Lower lobe of right lung (tissue), 2 donors: ENCODE data around the gene ITPR1. TPM values are rescaled to one million over a fixed set of nuclear protein-coding genes. Genes with fewer than 3 reads are reported as not detected.

Experiments used
- ATAC-seq, 2 donors: fragments of 200-7000 bp; cut with Tn5 transposase; one replicate each; pipeline ENCODE4 v1.9.1; 2020 to 2022; ENCODE audit warnings: mild to moderate bottlenecking in 2 of 2, moderate library complexity in 2 of 2
- DNase-seq: peaks from one replicate; pipeline ENCODE4 v3.0.0-alpha.2; 2020
- H3K27ac ChIP-seq: fragments of 200-600 bp; one replicate; pipeline ENCODE4 v1.8.0; 2022
- H3K27me3 ChIP-seq: fragments of 200-600 bp; one replicate; pipeline ENCODE4 v1.8.0; 2022; ENCODE audit warnings: low read depth
- H3K36me3 ChIP-seq: fragments of 200-600 bp; one replicate; pipeline ENCODE4 v1.8.0; 2022; ENCODE audit warnings: mild to moderate bottlenecking
- H3K4me1 ChIP-seq: fragments of 200-600 bp; one replicate; pipeline ENCODE4 v1.8.0; 2022
- H3K4me3 ChIP-seq: fragments of 200-600 bp; one replicate; pipeline ENCODE4 v1.8.0; 2022; ENCODE audit warnings: mild to moderate bottlenecking
- H3K9me3 ChIP-seq: fragments of 200-600 bp; one replicate; pipeline ENCODE4 v1.8.0; 2022
- CTCF ChIP-seq: fragments of 200-600 bp; IDR thresholded peaks from one replicate; pipeline ENCODE4 v1.8.0; 2022; ENCODE audit warnings: antibody characterized with exemption, mild to moderate bottlenecking
- intact Hi-C: fragments of 100-400 bp; cut with DNase I; formaldehyde crosslinking; loops from one replicate; pipeline ENCODE4 v1.11.0; 2022
- total RNA-seq: library from RNA; stranded (reverse); fragmentation: NEBNext Ultra II Directional; extraction: Animal tissue kit (Norgen Biotek cat#: 25700); gene quantifications from one replicate; pipeline ENCODE4 v1.2.1, GENCODE V29; 2021
- donor health status: DM: no; HTN: yes; CAD: no; lungs with severe emphysema.

The ITPR1 gene
- total RNA-seq, 1 donor from 2014 or later: 69.1 TPM

- ATAC-seq (no peak), DNase-seq (no peak)
- Histone ChIP-seq H3K27me3 (no peaks in the 10 kb centered on the region), H3K4me1 (peaks cover 20% of the 10 kb centered on the region), H3K9me3 (no peaks in the 10 kb centered on the region), H3K27ac (no peak overlapping the region), H3K36me3 (no peaks in the 10 kb centered on the region), H3K4me3 (no peak overlapping the region)
- no peak for TF ChIP-seq CTCF
- intact Hi-C loops: no loop called here
Measured at GRCh38 chr3:4546346-4547178, 53.4 kb downstream of the ITPR1 start.

- Histone ChIP-seq H3K4me1 (peaks cover 26% of the 10 kb centered on the region), H3K27ac (peak overlapping the region; percentile 16), H3K27me3 (no peaks in the 10 kb centered on the region), H3K36me3 (no peaks in the 10 kb centered on the region), H3K9me3 (no peaks in the 10 kb centered on the region), H3K4me3 (no peak overlapping the region)
- TF ChIP-seq CTCF: no peak
- intact Hi-C loops: no loop called here
- ATAC-seq (peak; percentile 43 to 54), DNase-seq (no peak)
Measured at GRCh38 chr3:4547799-4548198, 54.7 kb downstream of the ITPR1 start.

GRCh38 chr3:4548356-4548755 is 55.2 kb downstream of the ITPR1 start:
- Histone ChIP-seq H3K27ac (peak overlapping the region; percentile 3), H3K9me3 (no peaks in the 10 kb centered on the region), H3K27me3 (no peaks in the 10 kb centered on the region), H3K4me3 (no peak overlapping the region), H3K4me1 (peaks cover 26% of the 10 kb centered on the region), H3K36me3 (no peaks in the 10 kb centered on the region)
- ATAC-seq: peak in 1 of 2 donors; percentile 55
- no peak for DNase-seq
- no peak for TF ChIP-seq CTCF
- intact Hi-C loops: no loop called here

- intact Hi-C loops: no loop called here
- Histone ChIP-seq H3K9me3 (no peaks in the 10 kb centered on the region), H3K27me3 (no peaks in the 10 kb centered on the region), H3K27ac (peak overlapping the region; percentile 3), H3K4me3 (no peak overlapping the region), H3K36me3 (no peaks in the 10 kb centered on the region), H3K4me1 (peaks cover 26% of the 10 kb centered on the region)
- ATAC-seq (peak; percentile 76 to 90), DNase-seq (no peak)
- TF ChIP-seq CTCF: no peak
Measured at GRCh38 chr3:4548780-4549179, 55.6 kb downstream of the ITPR1 start.

GRCh38 chr3:4549896-4550295 is 56.7 kb downstream of the ITPR1 start:
- no peak for ATAC-seq
- H3K27me3 ChIP-seq: no peaks in the 10 kb centered on the region
- DNase-seq: no peak
- intact Hi-C loops: no loop called here
- H3K9me3 ChIP-seq: no peaks in the 10 kb centered on the region
- H3K27ac ChIP-seq: peak overlapping the region; percentile 3
- TF ChIP-seq CTCF: no peak
- H3K4me3 ChIP-seq: no peak overlapping the region
- peaks cover 26% of the 10 kb centered on the region for H3K4me1 ChIP-seq
- no peaks in the 10 kb centered on the region for H3K36me3 ChIP-seq
